ENCODE results near the gene KATNB1.

Gene KATNB1

GRCh38 chr16:57797216-57797525 lies 61.6 kb downstream of the KATNB1 start:
- no peak overlapping the region for H3K4me3 ChIP-seq (ENCODE audit: low read length)

GRCh38 chr16:57797526-57798266 lies 62.1 kb downstream of the KATNB1 start:
- TF ChIP-seq ZNF274 (IDR thresholded peaks at IDR 0.05; ENCODE audit: low read depth, low read length) = no peak

More at GRCh38 chr16:57797216-57797525, 61.6 kb downstream of the KATNB1 start:
- no peak for TF ChIP-seq ZNF274 (IDR thresholded peaks at IDR 0.05; ENCODE audit: low read depth, low read length)

GRCh38 chr16:57798267-57798810 lies 62.8 kb downstream of the KATNB1 start:
- TF ChIP-seq ZNF274 (IDR thresholded peaks at IDR 0.05; ENCODE audit: low read depth, low read length) = no peak
- H3K4me3 ChIP-seq (ENCODE audit: low read length) = no peak overlapping the region

More at GRCh38 chr16:57797526-57798266, 62.1 kb downstream of the KATNB1 start:
- no peak overlapping the region for H3K4me3 ChIP-seq (ENCODE audit: low read length)

GRCh38 chr16:57798953-57799599 lies 63.5 kb downstream of the KATNB1 start:
- no peak overlapping the region for H3K4me3 ChIP-seq (ENCODE audit: low read length)
- TF ChIP-seq ZNF274 (IDR thresholded peaks at IDR 0.05; ENCODE audit: low read depth, low read length) = no peak

GRCh38 chr16:57799600-57800199 lies 64.1 kb downstream of the KATNB1 start:
- TF ChIP-seq ZNF274 (IDR thresholded peaks at IDR 0.05; ENCODE audit: low read depth, low read length) = no peak

GRCh38 chr16:57800200-57801097 lies 64.9 kb downstream of the KATNB1 start:
- TF ChIP-seq ZNF274 (IDR thresholded peaks at IDR 0.05; ENCODE audit: low read depth, low read length) = no peak
- no peak overlapping the region for H3K4me3 ChIP-seq (ENCODE audit: low read length)

More at GRCh38 chr16:57799600-57800199, 64.1 kb downstream of the KATNB1 start:
- no peak overlapping the region for H3K4me3 ChIP-seq (ENCODE audit: low read length)

- no peak overlapping the region for H3K4me3 ChIP-seq (ENCODE audit: low read length)
- TF ChIP-seq ZNF274 (IDR thresholded peaks at IDR 0.05; ENCODE audit: low read depth, low read length) = no peak
Measured at GRCh38 chr16:57801098-57801808, 65.7 kb downstream of the KATNB1 start.

GRCh38 chr16:57801809-57802340 lies 66.3 kb downstream of the KATNB1 start:
- H3K4me3 ChIP-seq (ENCODE audit: low read length) = peak overlapping the region; percentile 19; the same call in 1 of the 2 replicates
- no peak for TF ChIP-seq ZNF274 (IDR thresholded peaks at IDR 0.05; ENCODE audit: low read depth, low read length)

GRCh38 chr16:57802341-57803133 lies 67.0 kb downstream of the KATNB1 start, which contains the start of gene KIFC3:
Gene KIFC3, minus strand, starts transcription at chr16:57802491. Its CDS starts 4,248 bp downstream, at chr16:57798243.
- no peak for TF ChIP-seq ZNF274 (IDR thresholded peaks at IDR 0.05; ENCODE audit: low read depth, low read length)
- peak within 1 kb of the TSS; percentile 19; the same call in 1 of the 2 replicates for H3K4me3 ChIP-seq (ENCODE audit: low read length)

- H3K4me3 ChIP-seq (ENCODE audit: low read length) = no peak overlapping the region
- TF ChIP-seq ZNF274 (IDR thresholded peaks at IDR 0.05; ENCODE audit: low read depth, low read length) = no peak
Measured at GRCh38 chr16:57803134-57803990, 67.8 kb downstream of the KATNB1 start.

Data from GM08714 (cell line).